MCF 10A (cell line): ENCODE data around the gene RPN1. TPM values are rescaled to one million over a fixed set of nuclear protein-coding genes. Genes with fewer than 3 reads are reported as not detected.

Experiments used
- BruUV-seq: library from RNA; stranded (reverse); fragments of 400-500 nt; replicated peaks from 2 replicates; lab custom pipeline; 2021; lab: Mats Ljungman, UMichigan
- CTCF ChIA-PET: fragments of 300-600 bp; sonication (Branson Sonifier 250); formaldehyde crosslinking; extraction: SDS; loops from one replicate; lab custom pipeline; 2021; ENCODE audit warnings: antibody characterized with exemption, inconsistent platforms; lab: Yijun Ruan, JAX
- POLR2A ChIA-PET: fragments of 300-600, 350-650 bp; sonication (Branson Sonifier 250); formaldehyde crosslinking; extraction: SDS; loops from one replicate; lab custom pipeline; 2020; ENCODE audit warnings: antibody characterized with exemption, inconsistent platforms; lab: Yijun Ruan, JAX
- DNase-seq: peaks from one replicate; pipeline ENCODE4 v3.0.0-alpha.2; 2018; ENCODE audit not compliant: unreplicated experiment
- H3K27ac Mint-ChIP-seq: one replicate; pipeline ENCODE4 v1.8.0; 2022; ENCODE audit warnings: mild to moderate bottlenecking, low read depth, mixed read lengths; ENCODE audit not compliant: unreplicated experiment
- H3K27me3 Mint-ChIP-seq: one replicate; pipeline ENCODE4 v1.8.0; 2022; ENCODE audit warnings: mixed read lengths; ENCODE audit not compliant: insufficient read depth, unreplicated experiment
- H3K36me3 Mint-ChIP-seq: one replicate; pipeline ENCODE4 v1.8.0; 2022; ENCODE audit warnings: mild to moderate bottlenecking, moderate library complexity, mixed read lengths; ENCODE audit not compliant: insufficient read depth, unreplicated experiment
- H3K4me1 Mint-ChIP-seq: one replicate; pipeline ENCODE4 v1.8.0; 2022; ENCODE audit warnings: mixed read lengths; ENCODE audit not compliant: insufficient read depth, unreplicated experiment
- H3K4me3 Mint-ChIP-seq: one replicate; pipeline ENCODE4 v1.8.0; 2022; ENCODE audit warnings: mild to moderate bottlenecking, moderate library complexity, mixed read lengths; ENCODE audit not compliant: unreplicated experiment
- H3K9me3 Mint-ChIP-seq: one replicate; pipeline ENCODE4 v1.8.0; 2022; ENCODE audit warnings: mixed read lengths; ENCODE audit not compliant: unreplicated experiment
- CTCF ChIP-seq: fragments of 200-600 bp; IDR thresholded peaks from one replicate; pipeline ENCODE4 v1.8.0; 2022; ENCODE audit warnings: antibody characterized with exemption, mild to moderate bottlenecking; ENCODE audit not compliant: unreplicated experiment
- intact Hi-C: fragments of 100-400 bp; cut with micrococcal nuclease; formaldehyde crosslinking; loops from 2 replicates; pipeline ENCODE4 v1.14.1; 2022
- total RNA-seq: library from RNA; stranded (reverse); gene quantifications from 2 replicates; pipeline ENCODE4 v1.2.3, GENCODE V29; 2022

RPN1 gene
- total RNA-seq, 1 experiment from 2014 or later: 240 TPM

- H3K4me3 Mint-ChIP-seq: no peak overlapping the region
- peaks cover 6% of the 10 kb centered on the region for H3K36me3 Mint-ChIP-seq
- no peaks in the 10 kb centered on the region for H3K4me1 Mint-ChIP-seq
- H3K9me3 Mint-ChIP-seq: no peaks in the 10 kb centered on the region
- CTCF ChIA-PET: interaction anchor here (1.5 kb wide), 1 partner anchor 515 kb away, joined by 6 read pairs; no protein-coding TSS in a partner anchor
- BruUV-seq: no TSS peak
- TF ChIP-seq CTCF: no peak
- no peak for DNase-seq
- H3K27me3 Mint-ChIP-seq: no peaks in the 10 kb centered on the region
- no peak overlapping the region for H3K27ac Mint-ChIP-seq
- intact Hi-C loops: loop anchor here (10.0 kb wide), 1 partner anchor 264 kb away; the partner anchor contains the start of gene ACAD9
- POLR2A ChIA-PET: no interaction called here
Measured at GRCh38 chr3:128610451-128611070, 40.1 kb downstream of the RPN1 start.

GRCh38 chr3:128609294-128609693, 41.3 kb downstream of the RPN1 start:
- H3K27me3 Mint-ChIP-seq: no peaks in the 10 kb centered on the region
- H3K4me1 Mint-ChIP-seq: no peaks in the 10 kb centered on the region

GRCh38 chr3:128607710-128608048, 42.9 kb downstream of the RPN1 start:
- Mint-ChIP-seq H3K4me1 (no peaks in the 10 kb centered on the region), H3K36me3 (peaks cover 4% of the 10 kb centered on the region), H3K9me3 (no peaks in the 10 kb centered on the region), H3K27ac (no peak overlapping the region), H3K4me3 (no peak overlapping the region), H3K27me3 (no peaks in the 10 kb centered on the region)
- ChIA-PET CTCF (interaction anchor here (0.6 to 7.4 kb wide), 15 partner anchors 9 to 1037 kb away, joined by 3 to 67 read pairs (median 4); no protein-coding TSS in a partner anchor), POLR2A (no interaction called here)
- no peak for DNase-seq
- intact Hi-C loops: loop anchor here (5.0 kb wide), 1 partner anchor 510 kb away; no protein-coding TSS in a partner anchor
- TF ChIP-seq CTCF: no peak
- BruUV-seq: no TSS peak

More at GRCh38 chr3:128609294-128609693, 41.3 kb downstream of the RPN1 start:
- ChIA-PET POLR2A (interaction anchor here (0.6 kb wide), 1 partner anchor 40 kb away, joined by 3 read pairs; no protein-coding TSS in a partner anchor), CTCF (interaction anchor here (0.6 to 7.4 kb wide), 30 partner anchors 8 to 652 kb away, joined by 3 to 67 read pairs (median 4); no protein-coding TSS in a partner anchor)
- Mint-ChIP-seq H3K27ac (no peak overlapping the region), H3K36me3 (peaks cover 6% of the 10 kb centered on the region), H3K4me3 (no peak overlapping the region), H3K9me3 (no peaks in the 10 kb centered on the region)
- DNase-seq: no peak
- TF ChIP-seq CTCF: no peak
- no TSS peak for BruUV-seq
- intact Hi-C loops: loop anchor here (5.0 kb wide), 1 partner anchor 512 kb away; no protein-coding TSS in a partner anchor

- Mint-ChIP-seq H3K36me3 (no peaks in the 10 kb centered on the region), H3K9me3 (no peaks in the 10 kb centered on the region), H3K4me3 (no peak overlapping the region), H3K27me3 (no peaks in the 10 kb centered on the region), H3K4me1 (no peaks in the 10 kb centered on the region), H3K27ac (no peak overlapping the region)
- no peak for DNase-seq
- no TSS peak for BruUV-seq
- intact Hi-C loops: loop anchor here (5.0 kb wide), 1 partner anchor 509 kb away; no protein-coding TSS in a partner anchor
- no peak for TF ChIP-seq CTCF
- ChIA-PET POLR2A (no interaction called here), CTCF (interaction anchor here (4.1 to 7.4 kb wide), 3 partner anchors 11 to 511 kb away, joined by 32 to 67 read pairs (median 34); no protein-coding TSS in a partner anchor)
Measured at GRCh38 chr3:128606094-128606493, 44.5 kb downstream of the RPN1 start.
